ENCODE data around the gene FUT8. TPM values are rescaled to one million over a fixed set of nuclear protein-coding genes. Genes with fewer than 3 reads are reported as not detected.
"Not testable (repeated sequence)": the region's sequence is repeated elsewhere in the genome, so short reads cannot be mapped to it uniquely, and the experiment has no call there.

FUT8 gene
- total and polyA plus RNA-seq, 8 donors = 5.8 to 42.6 (median 20.3) TPM

DNA sequence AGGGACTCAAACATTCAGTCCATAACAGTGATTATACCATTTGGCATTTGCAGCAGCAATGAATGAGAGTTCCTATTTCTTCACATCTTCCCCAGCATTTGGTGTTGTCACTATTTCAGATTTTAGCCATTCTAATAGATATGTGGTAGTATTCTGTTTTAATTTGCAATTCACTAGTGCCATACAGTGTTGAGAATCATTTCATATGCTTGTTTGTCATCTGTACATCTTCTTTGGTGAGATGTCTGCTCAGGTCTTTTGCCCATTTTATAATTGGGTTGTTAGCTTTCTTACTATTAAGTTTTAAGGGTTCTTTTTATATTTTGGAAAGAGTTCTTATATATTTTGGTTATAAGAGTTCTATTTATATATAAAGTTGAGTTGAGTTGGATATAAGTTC, 276.5 kb downstream of the FUT8 start:
- H3K27ac ChIP-seq = no peak overlapping the region

DNA sequence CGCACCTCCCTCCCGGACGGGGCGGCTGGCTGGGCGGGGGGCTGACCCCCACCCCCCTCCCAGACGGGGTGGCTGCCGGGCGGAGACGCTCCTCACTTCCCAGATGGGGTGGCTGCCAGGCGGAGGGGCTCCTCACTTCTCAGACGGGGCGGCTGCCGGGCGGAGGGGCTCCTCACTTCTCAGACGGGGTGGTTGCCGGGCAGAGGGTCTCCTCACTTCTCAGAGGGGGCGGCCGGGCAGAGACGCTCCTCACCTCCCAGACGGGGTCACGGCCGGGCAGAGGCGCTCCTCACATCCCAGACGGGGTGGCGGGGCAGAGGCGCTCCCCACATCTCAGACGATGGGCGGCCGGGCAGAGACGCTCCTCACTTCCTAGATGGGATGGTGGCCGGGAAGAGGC, 280.0 kb downstream of the FUT8 start:
- FAIRE-seq; H3K4me3 ChIP-seq; H3K9me3 ChIP-seq; DNase-seq; intact Hi-C loops (cut with DNase I); H3K27ac ChIP-seq; H3K36me3 ChIP-seq; H3K27me3 ChIP-seq; H3K4me1 ChIP-seq; ATAC-seq: not testable (repeated sequence)
- 93% methylated on average over 3 to 31 of the region's 31 CpGs for WGBS, 2 donors

More for the DNA sequence above, 276.5 kb downstream of the FUT8 start:
- no peaks in the 10 kb centered on the region for H3K4me1 ChIP-seq
- H3K4me3 ChIP-seq = no peak overlapping the region
- H3K36me3 ChIP-seq = no peaks in the 10 kb centered on the region
- no peaks in the 10 kb centered on the region for H3K9me3 ChIP-seq
- FAIRE-seq (no peak), ATAC-seq (no peak), DNase-seq (no peak)
- no peaks in the 10 kb centered on the region for H3K27me3 ChIP-seq
- TF ChIP-seq, protein P1, sequence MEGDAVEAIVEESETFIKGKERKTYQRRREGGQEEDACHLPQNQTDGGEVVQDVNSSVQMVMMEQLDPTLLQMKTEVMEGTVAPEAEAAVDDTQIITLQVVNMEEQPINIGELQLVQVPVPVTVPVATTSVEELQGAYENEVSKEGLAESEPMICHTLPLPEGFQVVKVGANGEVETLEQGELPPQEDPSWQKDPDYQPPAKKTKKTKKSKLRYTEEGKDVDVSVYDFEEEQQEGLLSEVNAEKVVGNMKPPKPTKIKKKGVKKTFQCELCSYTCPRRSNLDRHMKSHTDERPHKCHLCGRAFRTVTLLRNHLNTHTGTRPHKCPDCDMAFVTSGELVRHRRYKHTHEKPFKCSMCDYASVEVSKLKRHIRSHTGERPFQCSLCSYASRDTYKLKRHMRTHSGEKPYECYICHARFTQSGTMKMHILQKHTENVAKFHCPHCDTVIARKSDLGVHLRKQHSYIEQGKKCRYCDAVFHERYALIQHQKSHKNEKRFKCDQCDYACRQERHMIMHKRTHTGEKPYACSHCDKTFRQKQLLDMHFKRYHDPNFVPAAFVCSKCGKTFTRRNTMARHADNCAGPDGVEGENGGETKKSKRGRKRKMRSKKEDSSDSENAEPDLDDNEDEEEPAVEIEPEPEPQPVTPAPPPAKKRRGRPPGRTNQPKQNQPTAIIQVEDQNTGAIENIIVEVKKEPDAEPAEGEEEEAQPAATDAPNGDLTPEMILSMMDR (IDR thresholded peaks at IDR 0.05) = no peak
- intact Hi-C loops (cut with DNase I) = no loop called here

DNA sequence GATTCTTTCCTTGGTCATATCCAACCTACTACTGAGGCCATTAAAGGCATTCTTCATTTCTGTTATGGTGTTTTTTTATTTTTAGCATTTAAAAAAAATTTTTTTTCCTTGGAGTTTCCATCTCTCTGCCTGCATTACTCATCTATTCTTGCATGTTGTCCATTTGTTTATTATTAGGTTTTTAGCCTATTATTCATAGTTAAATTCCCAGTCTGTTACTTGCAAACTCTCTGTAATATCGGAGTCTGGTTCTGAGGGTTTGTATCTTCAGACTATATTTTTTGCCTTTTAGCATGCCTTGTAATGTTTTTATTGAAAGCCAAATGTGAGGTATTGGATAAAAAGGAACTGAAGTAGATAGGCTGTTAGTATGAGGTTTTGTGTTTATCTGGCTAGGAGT, 284.3 kb downstream of the FUT8 start:
- no peaks in the 10 kb centered on the region for H3K27me3 ChIP-seq
- no peaks in the 10 kb centered on the region for H3K36me3 ChIP-seq
- no peak overlapping the region for H3K4me3 ChIP-seq
- no peak overlapping the region for H3K27ac ChIP-seq
- FAIRE-seq (no peak), DNase-seq (no peak), ATAC-seq (no peak)
- no peaks in the 10 kb centered on the region for H3K9me3 ChIP-seq
- H3K4me1 ChIP-seq = no peaks in the 10 kb centered on the region
- 95 to 98% methylated on average over 1 of the region's 1 CpG for WGBS, 2 donors
- intact Hi-C loops (cut with DNase I) = no loop called here
- TF ChIP-seq, protein P1 (IDR thresholded peaks at IDR 0.05) = no peak

DNA sequence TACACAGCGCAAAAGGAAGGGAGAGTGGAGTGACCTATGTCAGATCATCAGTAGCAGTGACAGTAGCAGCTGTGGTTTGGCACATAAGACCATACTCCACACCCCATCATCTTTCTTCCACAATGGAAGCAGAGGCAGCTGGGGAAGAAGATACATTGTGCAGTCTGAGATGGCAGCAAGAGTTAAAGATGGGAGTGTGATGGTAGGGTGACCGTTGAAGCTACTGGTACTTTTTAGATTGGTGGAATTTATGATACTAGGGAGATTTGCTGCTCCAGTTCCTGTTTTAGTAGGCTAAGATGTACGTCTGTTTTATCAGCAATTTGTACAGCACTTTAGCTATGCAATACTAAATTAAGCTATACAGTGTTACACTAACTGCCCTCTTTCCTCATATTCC, 291.0 kb downstream of the FUT8 start:
- no peaks in the 10 kb centered on the region for H3K36me3 ChIP-seq
- no peak overlapping the region for H3K27ac ChIP-seq
- no peaks in the 10 kb centered on the region for H3K4me1 ChIP-seq
- FAIRE-seq = no peak
- no peaks in the 10 kb centered on the region for H3K9me3 ChIP-seq
- H3K27me3 ChIP-seq = no peaks in the 10 kb centered on the region
- TF ChIP-seq, protein P1 (IDR thresholded peaks at IDR 0.05) = no peak
- 88 to 89% methylated on average over 3 of the region's 3 CpGs for WGBS, 2 donors
- no peak for DNase-seq
- intact Hi-C loops (cut with DNase I) = no loop called here
- no peak for ATAC-seq
- no peak overlapping the region for H3K4me3 ChIP-seq

DNA sequence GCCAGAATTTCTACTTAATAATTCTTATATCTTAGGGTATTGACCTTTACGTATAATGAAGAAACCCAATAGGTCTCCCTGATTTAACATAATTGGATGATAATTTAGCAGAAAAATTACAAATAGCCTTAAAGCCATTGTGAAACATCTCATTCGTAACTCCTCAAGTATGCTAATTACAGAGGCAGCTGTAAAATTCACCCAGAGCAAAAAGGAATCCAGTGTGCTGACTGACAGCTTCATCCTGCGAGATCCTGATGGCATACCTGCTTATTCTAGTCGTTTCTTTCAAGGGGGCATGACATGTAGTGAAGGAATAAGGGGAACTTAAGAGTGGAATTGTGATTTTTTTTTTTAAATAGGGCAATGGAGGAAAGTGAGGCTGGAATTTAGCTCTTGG, 291.5 kb downstream of the FUT8 start:
- Histone ChIP-seq H3K36me3 (no peaks in the 10 kb centered on the region), H3K4me3 (no peak overlapping the region), H3K4me1 (peaks cover 0 to under 1% (median 0%) of the 10 kb centered on the region in 3 donors), H3K27ac (no peak overlapping the region), H3K27me3 (no peaks in the 10 kb centered on the region), H3K9me3 (no peaks in the 10 kb centered on the region)
- DNase-seq (no peak), ATAC-seq (no peak), FAIRE-seq (no peak)
- TF ChIP-seq, protein P1 (IDR thresholded peaks at IDR 0.05) = no peak
- intact Hi-C loops (cut with DNase I) = no loop called here
- 90% methylated on average over 4 of the region's 4 CpGs for WGBS, 2 donors

DNA sequence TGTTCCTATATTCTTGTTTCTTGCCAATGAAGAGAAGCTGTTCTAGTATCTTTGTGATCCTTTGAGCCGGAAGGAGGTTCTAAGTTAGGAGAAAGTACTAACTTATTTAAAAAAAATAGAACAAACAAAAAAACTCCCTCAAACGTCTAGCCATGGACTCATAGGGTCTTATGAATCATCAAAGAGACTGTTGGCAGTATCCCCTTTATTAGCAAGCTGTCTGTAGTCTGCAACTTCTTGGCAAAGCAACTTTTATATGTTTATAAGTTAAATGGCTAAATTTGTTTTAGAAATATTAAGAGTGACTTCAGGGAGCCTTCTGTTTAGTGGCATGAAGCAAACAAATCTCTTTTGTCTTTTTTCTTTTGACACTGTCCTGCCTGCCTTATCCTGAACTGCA, 291.9 kb downstream of the FUT8 start:
- no peaks in the 10 kb centered on the region for H3K36me3 ChIP-seq
- DNase-seq = no peak
- H3K9me3 ChIP-seq = no peaks in the 10 kb centered on the region
- H3K4me3 ChIP-seq = no peak overlapping the region
- ATAC-seq = no peak
- H3K27me3 ChIP-seq = no peaks in the 10 kb centered on the region
- FAIRE-seq = no peak
- 62 to 72% methylated on average over 2 of the region's 2 CpGs for WGBS, 2 donors
- H3K4me1 ChIP-seq = peaks cover 0 to 5% (median 0%) of the 10 kb centered on the region in 3 donors
- TF ChIP-seq, protein P1 (IDR thresholded peaks at IDR 0.05) = no peak
- no peak overlapping the region for H3K27ac ChIP-seq
- intact Hi-C loops (cut with DNase I) = no loop called here

All from pancreas (tissue), 10 donors.